Measurements from ENCODE around the gene HAGH.

The HAGH gene

GRCh38 chr16:1785846-1786170 is 40.8 kb downstream of the HAGH start:
- DNase-seq = no peak

- DNase-seq = no peak
These were observed 41.4 kb downstream of the HAGH start for GRCh38 chr16:1784977-1785845.

GRCh38 chr16:1782408-1783264 is 44.0 kb downstream of the HAGH start, which contains the start of the genes NUBP2 and SPSB3:
Gene NUBP2, plus strand, starts transcription at chr16:1782960. Its CDS starts 61 bp downstream, at chr16:1783021.
Gene SPSB3, minus strand, starts transcription at chr16:1782571. Its CDS starts 1,088 bp downstream, at chr16:1781483.
- DNase-seq = peak; percentile 94 to 99 (median 97)

- DNase-seq = peak in 4 of 6 experiments; percentile 47 to 63 (median 54)
These were observed 44.7 kb downstream of the HAGH start for GRCh38 chr16:1781758-1782407.

GRCh38 chr16:1781254-1781653 is 45.4 kb downstream of the HAGH start:
- DNase-seq = no peak

GRCh38 chr16:1780677-1781072 is 46.0 kb downstream of the HAGH start:
- no peak for DNase-seq

DNA sequence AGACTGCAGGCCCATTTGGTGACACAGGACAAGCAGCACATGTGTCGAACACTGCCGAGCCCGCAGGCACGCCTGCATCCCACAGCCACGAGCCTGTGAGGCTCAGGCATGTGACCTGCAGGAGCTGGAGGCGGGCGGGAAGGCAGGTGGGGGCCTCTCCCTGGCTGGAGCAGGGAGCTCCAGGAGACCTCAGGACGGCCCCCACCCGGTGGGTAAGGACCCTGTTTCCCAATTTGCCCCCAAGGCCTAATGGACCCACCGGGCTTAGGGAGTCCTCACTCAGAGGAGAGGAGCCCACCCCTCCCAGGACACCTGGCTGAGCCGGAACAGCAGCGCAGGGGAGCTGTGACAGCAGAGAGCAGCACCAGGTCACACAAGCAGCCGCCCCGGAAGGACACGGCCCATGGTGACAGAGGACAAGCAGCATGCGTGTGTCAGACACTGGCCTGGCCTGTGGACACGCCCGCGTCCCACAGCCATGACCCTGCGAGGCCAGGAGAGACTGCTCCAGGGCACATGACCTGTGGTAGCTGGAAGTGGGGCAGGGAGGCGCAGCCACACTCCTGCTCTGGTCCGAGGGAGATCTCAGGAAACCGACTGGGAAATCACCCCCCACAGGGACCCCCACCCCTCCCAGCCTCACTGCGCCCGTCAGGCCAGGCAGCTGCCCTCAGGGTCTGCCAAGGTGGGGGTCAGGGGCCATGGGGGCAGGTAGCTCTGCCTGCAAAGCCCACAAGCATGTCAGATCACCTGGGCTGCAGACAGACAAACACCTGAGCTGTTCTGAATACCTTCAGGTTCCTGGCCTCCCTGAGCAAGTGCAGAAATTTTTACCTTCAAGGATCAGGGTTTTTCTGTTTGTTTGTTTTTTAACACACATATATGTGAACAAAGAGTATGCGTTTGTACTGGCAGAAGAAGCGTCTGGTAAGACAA is 46.6 kb downstream of the HAGH start:
- no peak for DNase-seq

GRCh38 chr16:1779234-1779701 is 47.4 kb downstream of the HAGH start:
- no peak for DNase-seq

- no peak for DNase-seq
These were observed 48.1 kb downstream of the HAGH start for GRCh38 chr16:1778200-1779179.

DNA sequence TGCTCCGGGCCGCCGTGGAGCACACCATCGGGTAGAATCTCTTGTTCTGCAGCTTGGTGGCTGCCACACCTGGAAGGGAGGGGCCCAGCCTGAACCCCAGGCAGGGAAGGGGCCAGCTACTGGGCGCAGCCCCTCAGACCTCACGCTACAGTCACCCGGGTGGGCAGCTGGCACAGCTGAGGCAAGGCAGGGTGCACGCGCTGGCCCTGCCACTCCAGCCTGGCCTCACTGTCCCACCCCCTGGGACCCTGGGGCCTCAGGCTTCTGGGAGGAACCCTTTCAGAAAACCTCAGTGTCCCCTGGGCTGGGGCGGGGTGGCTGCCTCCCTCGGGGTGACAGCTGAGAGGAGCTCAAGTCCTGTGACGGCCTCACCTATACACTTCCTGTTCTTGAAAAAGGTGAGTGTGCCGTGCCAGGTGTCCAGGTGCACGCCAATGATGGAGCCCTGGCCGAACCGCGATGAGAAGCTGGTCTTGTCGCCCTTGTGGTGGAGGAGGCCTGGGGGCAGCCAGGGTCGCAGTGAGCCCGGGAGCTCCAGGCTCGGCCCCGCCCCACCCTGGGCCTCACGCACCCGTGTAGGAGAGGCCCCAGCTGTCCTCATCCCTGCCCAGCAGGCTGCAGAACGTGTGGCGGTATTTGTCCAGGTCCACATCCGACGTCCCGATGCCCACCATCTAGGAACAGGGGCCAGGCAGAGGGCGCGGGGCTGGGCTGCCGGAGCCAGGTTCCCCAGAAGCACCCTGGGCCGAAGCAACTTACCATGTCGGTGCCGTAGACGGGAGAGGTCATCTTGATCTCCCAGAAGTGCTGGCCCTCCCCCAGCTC is 49.0 kb downstream of the HAGH start:
- DNase-seq = no peak

DNA sequence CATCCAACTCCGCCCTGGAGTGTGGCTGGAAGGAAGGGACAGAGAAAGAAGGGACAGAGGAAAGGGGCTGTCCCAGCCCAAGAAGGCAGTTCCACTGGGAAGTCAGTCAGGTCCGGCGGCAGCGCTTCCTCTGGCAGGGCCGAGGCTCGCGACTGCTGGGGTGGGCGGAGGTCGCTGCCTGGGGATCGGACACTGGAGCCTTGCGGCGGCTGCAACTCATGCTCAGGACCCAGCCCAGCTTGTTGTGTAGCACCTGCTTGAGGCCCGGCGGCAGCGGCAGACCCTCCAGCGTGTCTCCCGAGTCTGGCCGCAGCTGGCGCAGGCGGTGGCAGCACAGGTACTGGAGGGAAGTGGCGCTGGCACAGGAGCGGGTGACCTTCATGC is 49.6 kb downstream of the HAGH start:
- DNase-seq = no peak

- no peak for DNase-seq
These were observed 50.0 kb downstream of the HAGH start for GRCh38 chr16:1776672-1776955.

GRCh38 chr16:1775846-1776671 is 50.6 kb downstream of the HAGH start:
- no peak for DNase-seq

DNA sequence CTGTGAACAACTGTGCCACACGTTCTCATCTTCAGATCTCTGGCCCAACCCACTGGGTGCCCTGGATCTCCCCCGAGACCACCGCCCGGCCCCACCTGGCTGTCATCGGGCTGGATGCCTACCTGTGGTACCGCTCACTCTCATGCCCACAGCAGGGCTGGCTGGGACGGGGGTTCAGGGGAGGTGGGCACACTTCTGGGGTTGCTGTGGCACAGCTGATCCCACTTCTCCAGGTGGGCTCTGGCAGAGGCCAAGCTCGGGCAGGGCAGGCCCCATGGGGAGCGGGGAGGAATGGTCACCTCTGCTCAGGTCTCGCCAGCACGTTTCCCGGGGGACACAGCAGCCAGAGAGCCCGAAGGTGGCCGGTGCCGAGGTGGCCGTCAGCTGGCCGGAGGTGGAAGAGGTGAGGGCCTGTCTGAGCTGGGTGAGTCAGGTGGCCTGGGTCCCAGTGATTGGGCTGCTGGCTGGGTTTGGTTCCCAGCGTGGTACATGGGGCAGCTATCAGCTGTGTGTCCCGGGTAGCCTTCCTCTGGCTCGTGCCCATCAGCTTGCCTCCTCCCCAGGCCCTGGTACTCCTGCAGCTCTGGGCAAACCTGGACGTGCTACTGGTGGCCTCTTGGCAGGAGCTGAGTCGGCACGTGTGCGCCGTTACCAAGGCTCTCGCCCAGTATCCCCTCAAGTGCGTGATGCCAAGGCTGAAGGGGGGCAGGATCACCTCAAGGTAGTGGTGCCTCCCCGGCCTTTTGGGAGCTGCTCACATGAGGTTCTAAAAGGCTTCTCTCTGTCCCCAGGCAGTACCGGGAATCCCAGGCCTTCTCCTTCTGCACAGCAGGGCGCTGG is 51.4 kb downstream of the HAGH start:
- no peak for DNase-seq

- no peak for DNase-seq
These were observed 52.2 kb downstream of the HAGH start for GRCh38 chr16:1774448-1774780.

DNA sequence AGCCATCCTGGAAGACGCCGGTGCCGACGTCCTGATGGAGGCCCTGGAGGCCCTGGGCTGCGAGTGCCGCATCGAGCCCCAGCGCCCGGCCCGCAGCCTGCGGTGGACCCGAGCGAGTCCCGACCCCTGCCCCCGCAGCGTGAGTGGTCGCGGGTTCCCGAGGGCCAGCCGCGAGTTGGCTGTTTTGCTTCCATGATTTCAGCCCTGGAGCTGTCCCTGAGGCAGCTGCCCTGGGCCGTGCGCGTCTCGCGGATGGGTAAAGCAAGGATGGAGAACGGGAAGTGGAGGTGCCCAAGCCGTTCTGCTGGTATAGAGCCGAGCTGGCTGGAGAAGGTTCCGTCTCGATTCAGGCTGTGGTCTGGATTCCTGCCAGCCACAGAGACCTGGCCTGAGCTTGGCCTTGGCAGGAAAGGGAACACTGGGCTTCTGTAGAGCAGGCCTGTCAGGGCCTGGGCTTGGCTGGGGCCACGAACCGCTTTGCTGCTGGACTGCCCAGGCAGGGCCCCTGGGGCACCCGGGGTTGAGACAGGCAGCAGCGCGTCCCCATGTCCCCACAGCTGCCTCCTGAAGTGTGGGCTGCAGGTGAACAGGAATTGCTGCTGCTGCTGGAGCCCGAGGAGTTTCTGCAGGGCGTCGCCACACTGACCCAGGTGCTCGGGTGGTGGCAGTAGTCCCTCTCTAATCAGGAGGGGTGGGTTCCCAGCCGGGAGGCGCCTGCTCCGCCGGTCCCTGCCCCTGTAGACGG is 52.8 kb downstream of the HAGH start:
- DNase-seq = peak in 1 of 6 experiments; percentile 42

- peak; percentile 42 to 80 (median 68) for DNase-seq
These were observed 53.5 kb downstream of the HAGH start, which contains the start of gene MRPS34 for GRCh38 chr16:1772908-1773702. Gene MRPS34, minus strand, starts transcription at chr16:1773134. Its CDS starts 15 bp downstream, at chr16:1773119.
